Large intestine (tissue), 12 donors: ENCODE measurements around the gene UBE4A. TPM values are rescaled to one million over a fixed set of nuclear protein-coding genes. Genes with fewer than 3 reads are reported as not detected.
A peak's percentile ranks its signal among the peaks of the same experiment; 100 is the strongest.

Experiments
- DNase-seq, 2 donors: peaks; one replicate each; pipeline versions ENCODE4 v3.0.0 to v3.0.0-alpha.2; 2013
- H3K27ac ChIP-seq: one replicate; pipeline ENCODE4 v1.5.1; 2013; ENCODE audit warnings: low read length
- H3K27me3 ChIP-seq: 2 replicates; pipeline ENCODE4 v1.6.1; 2013; ENCODE audit warnings: low read length; ENCODE audit not compliant: control insufficient read depth, insufficient read depth
- H3K36me3 ChIP-seq: 2 replicates; pipeline ENCODE4 v1.6.1; 2013; ENCODE audit warnings: low read length; ENCODE audit not compliant: control insufficient read depth, insufficient read depth
- H3K4me1 ChIP-seq: one replicate; pipeline ENCODE4 v1.6.1; 2013; ENCODE audit warnings: low read length; ENCODE audit not compliant: control insufficient read depth, insufficient read depth
- H3K4me3 ChIP-seq: one replicate; pipeline ENCODE4 v1.5.1; 2013; ENCODE audit warnings: low read length
- H3K9me3 ChIP-seq: one replicate; pipeline ENCODE4 v1.6.1; 2013; ENCODE audit warnings: mild to moderate bottlenecking, low read depth, low read length, moderate library complexity; ENCODE audit not compliant: control insufficient read depth
- WGBS: methylation state at CpG from one replicate; pipeline ENCODE4 v1.1.5; 2013; ENCODE audit warnings: low lambda C conversion rate; ENCODE audit not compliant: insufficient coverage; 5-methylcytosine and 5-hydroxymethylcytosine counted together
- long read RNA-seq, 11 donors: transcript quantifications; one replicate each; lab custom pipeline, GENCODE V29; 2026
- polyA plus RNA-seq: library from polyadenylated mRNA; unstranded; fragments of 120-200 nt; gene quantifications from one replicate; pipeline ENCODE4 v1.2.1, GENCODE V29; 2013

Gene UBE4A
- polyA plus RNA-seq: 39.6 TPM
- long read RNA-seq, donor 1, full-length matches to known transcripts: 1 of 1 reads
- long read RNA-seq, donor 1, partial matches to known transcripts: 0 of 1 reads
- long read RNA-seq, donor 1, other reads (novel, unspliced or antisense): 0 of 1 reads
- long read RNA-seq, donor 2, full-length matches to known transcripts: 3 of 28 reads
- long read RNA-seq, donor 2, partial matches to known transcripts: 25 of 28 reads
- long read RNA-seq, donor 2, other reads (novel, unspliced or antisense): 0 of 28 reads
- long read RNA-seq, donor 3: 0 reads
- long read RNA-seq, donor 4: 0 reads
- long read RNA-seq, donor 5, full-length matches to known transcripts: 2 of 2 reads
- long read RNA-seq, donor 5, partial matches to known transcripts: 0 of 2 reads
- long read RNA-seq, donor 5, other reads (novel, unspliced or antisense): 0 of 2 reads
- long read RNA-seq, donor 6, partial matches to known transcripts: 7 of 7 reads
- long read RNA-seq, donor 6, other reads (novel, unspliced or antisense): 0 of 7 reads
- long read RNA-seq, donor 7, partial matches to known transcripts: 5 of 5 reads
- long read RNA-seq, donor 7, other reads (novel, unspliced or antisense): 0 of 5 reads
- long read RNA-seq, donor 8, full-length matches to known transcripts: 2 of 29 reads
- long read RNA-seq, donor 8, partial matches to known transcripts: 27 of 29 reads
- long read RNA-seq, donor 8, other reads (novel, unspliced or antisense): 0 of 29 reads
- long read RNA-seq, donor 9, partial matches to known transcripts: 16 of 16 reads
- long read RNA-seq, donor 9, other reads (novel, unspliced or antisense): 0 of 16 reads
- long read RNA-seq, donor 10, full-length matches to known transcripts: 4 of 20 reads
- long read RNA-seq, donor 10, partial matches to known transcripts: 16 of 20 reads
- long read RNA-seq, donor 10, other reads (novel, unspliced or antisense): 0 of 20 reads
- long read RNA-seq, donor 11, full-length matches to known transcripts: 2 of 33 reads
- long read RNA-seq, donor 11, partial matches to known transcripts: 31 of 33 reads
- long read RNA-seq, donor 11, other reads (novel, unspliced or antisense): 0 of 33 reads

- peak within 1 kb of the TSS; percentile 65 for H3K27ac ChIP-seq
- DNase-seq: peak; percentile 92 to 93
- H3K36me3 ChIP-seq: no peaks in the 10 kb centered on the region
- peaks cover 2% of the 10 kb centered on the region for H3K4me1 ChIP-seq
- no peaks in the 10 kb centered on the region for H3K9me3 ChIP-seq
- WGBS: 0% methylated on average over 3 of the region's 33 CpGs
- no peaks in the 10 kb centered on the region for H3K27me3 ChIP-seq
- H3K4me3 ChIP-seq: peak within 1 kb of the TSS; percentile 82
These were observed at the start of gene UBE4A for GRCh38 chr11:118359295-118359958. Gene UBE4A (plus strand): TSS chr11:118359600. CDS start chr11:118365081, 5,481 bp downstream.

GRCh38 chr11:118310271-118310670 is 49.1 kb upstream of the UBE4A start:
- 100% methylated on average over 1 of the region's 3 CpGs for WGBS
- Histone ChIP-seq H3K27me3 (no peaks in the 10 kb centered on the region), H3K9me3 (no peaks in the 10 kb centered on the region), H3K4me3 (no peak overlapping the region), H3K27ac (no peak overlapping the region), H3K4me1 (peaks cover 9% of the 10 kb centered on the region), H3K36me3 (no peaks in the 10 kb centered on the region)
- no peak for DNase-seq

GRCh38 chr11:118310781-118311485 is 48.5 kb upstream of the UBE4A start:
- no peaks in the 10 kb centered on the region for H3K9me3 ChIP-seq
- no peak for DNase-seq
- no peak overlapping the region for H3K27ac ChIP-seq
- peaks cover 14% of the 10 kb centered on the region for H3K4me1 ChIP-seq
- no peaks in the 10 kb centered on the region for H3K27me3 ChIP-seq
- H3K36me3 ChIP-seq: no peaks in the 10 kb centered on the region
- no peak overlapping the region for H3K4me3 ChIP-seq
- WGBS: 67% methylated on average over 1 of the region's 3 CpGs

GRCh38 chr11:118311518-118311917 is 47.9 kb upstream of the UBE4A start:
- DNase-seq: no peak
- Histone ChIP-seq H3K9me3 (no peaks in the 10 kb centered on the region), H3K27me3 (no peaks in the 10 kb centered on the region), H3K36me3 (no peaks in the 10 kb centered on the region), H3K4me3 (no peak overlapping the region), H3K27ac (no peak overlapping the region), H3K4me1 (peaks cover 14% of the 10 kb centered on the region)
- WGBS: 86% methylated on average over 1 of the region's 4 CpGs

- Histone ChIP-seq H3K4me3 (no peak overlapping the region), H3K27me3 (no peaks in the 10 kb centered on the region), H3K36me3 (no peaks in the 10 kb centered on the region), H3K9me3 (no peaks in the 10 kb centered on the region), H3K4me1 (peaks cover 14% of the 10 kb centered on the region), H3K27ac (no peak overlapping the region)
- no peak for DNase-seq
- 80% methylated on average over 1 of the region's 2 CpGs for WGBS
These were observed 47.1 kb upstream of the UBE4A start for GRCh38 chr11:118312328-118312727.

- Histone ChIP-seq H3K27me3 (no peaks in the 10 kb centered on the region), H3K9me3 (no peaks in the 10 kb centered on the region), H3K27ac (no peak overlapping the region), H3K4me1 (peaks cover 14% of the 10 kb centered on the region), H3K4me3 (no peak overlapping the region), H3K36me3 (no peaks in the 10 kb centered on the region)
- DNase-seq: no peak
- WGBS: no CpG with 5 or more reads among the region's 4 CpGs
These were observed 46.2 kb upstream of the UBE4A start for GRCh38 chr11:118313242-118313641.

- Histone ChIP-seq H3K9me3 (no peaks in the 10 kb centered on the region), H3K27ac (no peak overlapping the region), H3K27me3 (no peaks in the 10 kb centered on the region), H3K4me3 (no peak overlapping the region), H3K36me3 (no peaks in the 10 kb centered on the region), H3K4me1 (peaks cover 18% of the 10 kb centered on the region)
- peak in 1 of 2 donors; percentile 55 for DNase-seq
- 20% methylated on average over 1 of the region's 7 CpGs for WGBS
These were observed 44.4 kb upstream of the UBE4A start for GRCh38 chr11:118314988-118315411.

- H3K27ac ChIP-seq: no peak overlapping the region
- H3K4me3 ChIP-seq: no peak overlapping the region
- H3K9me3 ChIP-seq: no peaks in the 10 kb centered on the region
- H3K27me3 ChIP-seq: no peaks in the 10 kb centered on the region
- peaks cover 29% of the 10 kb centered on the region for H3K4me1 ChIP-seq
- DNase-seq: no peak
- WGBS: no CpG with 5 or more reads among the region's 4 CpGs
- H3K36me3 ChIP-seq: no peaks in the 10 kb centered on the region
These were observed 41.3 kb upstream of the UBE4A start for GRCh38 chr11:118318124-118318523.

GRCh38 chr11:118318581-118319336 is 40.6 kb upstream of the UBE4A start:
- no peak overlapping the region for H3K27ac ChIP-seq
- peaks cover 29% of the 10 kb centered on the region for H3K4me1 ChIP-seq
- 100% methylated on average over 3 of the region's 11 CpGs for WGBS

More at GRCh38 chr11:118318581-118319336, 40.6 kb upstream of the UBE4A start:
- DNase-seq: peak in 1 of 2 donors; percentile 9
- Histone ChIP-seq H3K4me3 (no peak overlapping the region), H3K9me3 (no peaks in the 10 kb centered on the region), H3K27me3 (no peaks in the 10 kb centered on the region), H3K36me3 (no peaks in the 10 kb centered on the region)
